CD1c-positive myeloid dendritic cell (primary cell): ENCODE results near the gene IL4R.
"Not testable (repeated sequence)": the region's sequence is repeated elsewhere in the genome, so short reads cannot be mapped to it uniquely, and the experiment has no call there.

Source experiments
- DNase-seq: peaks from one replicate; pipeline ENCODE4 v3.0.0-alpha.2; 2016; ENCODE audit errors: extremely low spot score

The IL4R gene

DNA sequence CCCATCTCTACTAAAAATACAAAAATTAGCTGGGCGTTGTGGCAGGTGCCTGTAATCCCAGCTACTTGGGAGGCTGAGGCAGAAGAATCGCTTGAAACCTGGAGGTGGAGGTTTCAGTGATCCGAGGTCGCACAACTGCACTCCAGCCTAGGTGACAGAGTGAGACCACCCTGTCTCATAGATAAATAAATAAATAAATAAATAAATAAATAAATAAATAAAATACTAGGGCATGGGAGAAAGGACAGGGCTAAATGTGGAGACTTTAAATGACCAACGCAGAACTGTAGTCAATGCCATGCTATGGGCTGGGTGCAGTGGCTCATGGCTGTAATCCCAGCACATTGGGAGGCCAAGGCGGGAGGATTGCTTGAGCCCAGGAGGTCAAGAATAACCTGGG is 25.5 kb upstream of the IL4R start:
- DNase-seq: not testable (repeated sequence)

DNA sequence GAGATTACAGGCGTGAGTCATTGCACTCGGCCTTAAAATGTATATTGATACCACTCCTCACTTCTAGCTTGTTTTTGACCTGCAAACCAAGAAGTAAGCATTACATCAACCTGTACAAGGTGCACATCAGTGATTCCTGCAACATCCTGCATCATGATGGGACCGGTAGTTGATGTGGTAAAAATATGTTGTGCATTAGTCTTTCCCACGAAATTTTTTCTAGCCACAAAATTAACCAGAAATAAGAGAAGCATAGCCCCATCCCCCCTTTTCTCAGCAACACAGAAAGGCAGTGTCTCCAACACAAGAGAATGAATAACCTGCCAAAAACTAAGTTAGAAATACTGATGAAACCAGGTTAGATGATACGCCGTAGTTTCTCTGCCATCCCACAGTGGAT is 24.1 kb upstream of the IL4R start:
- DNase-seq: peak; percentile 57

DNA sequence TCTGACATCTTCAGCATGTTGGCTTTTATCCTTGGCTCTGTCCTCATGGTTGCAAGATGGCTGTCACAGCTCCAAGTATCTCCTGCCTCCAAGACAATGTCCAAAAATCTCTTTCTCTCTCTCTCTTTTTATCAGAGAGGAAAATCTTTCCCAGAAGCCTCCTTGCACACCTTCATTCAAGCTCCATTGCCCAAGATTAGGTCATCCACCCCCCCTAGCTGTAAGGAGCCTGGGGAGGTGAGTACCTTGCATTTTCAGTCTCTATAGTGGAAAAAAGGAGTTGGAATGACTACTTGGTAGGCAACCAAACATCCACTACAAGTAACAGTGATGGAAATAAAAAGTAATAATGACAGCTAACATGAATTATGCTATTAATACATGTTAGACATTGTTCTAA is 23.2 kb upstream of the IL4R start:
- no peak for DNase-seq

- DNase-seq: no peak
Measured at GRCh38 chr16:27291106-27291505, 22.7 kb upstream of the IL4R start.

GRCh38 chr16:27291722-27292240 is 22.0 kb upstream of the IL4R start:
- DNase-seq: no peak

GRCh38 chr16:27293343-27293742 is 20.4 kb upstream of the IL4R start:
- no peak for DNase-seq

DNA sequence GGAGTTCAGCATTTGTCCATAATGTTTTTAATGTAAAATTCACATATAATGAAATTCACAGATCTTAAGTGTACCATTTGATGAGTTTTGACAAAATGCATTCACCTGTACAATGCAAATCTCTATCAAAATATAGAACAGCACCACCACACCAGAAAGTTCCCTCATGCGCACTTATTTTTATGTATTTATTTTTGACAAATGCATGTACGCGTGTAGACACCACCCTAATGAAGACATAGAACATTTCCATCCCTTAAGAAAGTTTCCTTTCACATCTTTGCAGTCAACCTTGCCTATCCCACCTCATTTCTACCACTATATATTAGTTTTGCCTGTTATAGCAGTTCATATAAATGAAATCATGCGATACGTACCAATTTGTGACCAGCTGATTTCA is 15.6 kb upstream of the IL4R start:
- no peak for DNase-seq

DNA sequence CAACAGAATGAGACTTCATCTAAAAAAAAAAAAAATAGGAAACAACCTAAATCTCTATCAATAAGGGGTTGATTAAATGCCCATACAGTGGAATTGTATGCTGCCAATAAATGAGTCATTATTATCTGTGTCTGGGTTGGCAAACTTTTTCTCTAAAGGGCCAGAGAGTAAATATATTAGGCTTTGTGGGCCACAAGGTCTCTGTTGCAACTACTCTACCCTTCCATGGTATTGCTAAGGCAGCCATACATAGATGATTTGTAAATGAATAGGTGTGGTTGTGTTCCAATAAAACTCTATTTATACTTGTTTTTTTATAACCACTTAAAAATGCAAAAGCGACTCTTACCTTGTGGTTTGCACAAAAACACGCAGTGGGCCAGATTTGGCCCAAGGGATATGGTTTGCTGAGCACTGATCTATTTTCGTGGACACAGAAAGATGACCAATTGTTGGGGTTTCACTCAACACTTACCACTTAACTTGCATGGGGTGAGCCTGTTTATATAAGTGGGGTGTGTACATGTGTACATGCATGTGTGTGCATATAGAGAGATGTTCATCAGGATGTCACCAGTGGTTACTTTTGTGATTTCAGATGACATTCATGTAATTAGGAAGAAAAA is 12.4 kb upstream of the IL4R start:
- no peak for DNase-seq

- no peak for DNase-seq
Measured at GRCh38 chr16:27302126-27302525, 11.6 kb upstream of the IL4R start.

GRCh38 chr16:27303256-27304100 is 10.3 kb upstream of the IL4R start:
- no peak for DNase-seq

GRCh38 chr16:27304102-27304501 is 9.7 kb upstream of the IL4R start:
- DNase-seq: no peak

- DNase-seq: peak; percentile 61
Measured at GRCh38 chr16:27304881-27305745, 8.7 kb upstream of the IL4R start.

GRCh38 chr16:27305839-27306442 is 7.8 kb upstream of the IL4R start:
- no peak for DNase-seq

DNA sequence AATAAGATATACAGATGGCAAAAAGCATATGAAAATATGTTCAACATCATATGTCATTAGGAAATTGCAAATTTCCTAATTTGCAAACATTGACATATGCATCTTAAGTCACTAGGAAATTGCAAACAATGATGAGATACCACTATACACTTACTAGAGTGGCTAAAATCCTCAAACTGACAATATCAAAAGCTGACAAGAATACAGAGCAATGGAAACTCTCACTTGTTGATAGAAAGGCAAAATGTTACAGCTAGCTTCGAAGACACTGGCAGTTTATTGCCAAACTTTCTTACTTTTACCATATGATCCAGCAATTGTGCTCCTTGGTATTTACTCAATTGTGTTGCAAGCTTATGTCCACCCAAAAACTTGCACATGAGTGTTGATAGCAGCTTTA is 5.0 kb upstream of the IL4R start:
- DNase-seq: no peak

DNA sequence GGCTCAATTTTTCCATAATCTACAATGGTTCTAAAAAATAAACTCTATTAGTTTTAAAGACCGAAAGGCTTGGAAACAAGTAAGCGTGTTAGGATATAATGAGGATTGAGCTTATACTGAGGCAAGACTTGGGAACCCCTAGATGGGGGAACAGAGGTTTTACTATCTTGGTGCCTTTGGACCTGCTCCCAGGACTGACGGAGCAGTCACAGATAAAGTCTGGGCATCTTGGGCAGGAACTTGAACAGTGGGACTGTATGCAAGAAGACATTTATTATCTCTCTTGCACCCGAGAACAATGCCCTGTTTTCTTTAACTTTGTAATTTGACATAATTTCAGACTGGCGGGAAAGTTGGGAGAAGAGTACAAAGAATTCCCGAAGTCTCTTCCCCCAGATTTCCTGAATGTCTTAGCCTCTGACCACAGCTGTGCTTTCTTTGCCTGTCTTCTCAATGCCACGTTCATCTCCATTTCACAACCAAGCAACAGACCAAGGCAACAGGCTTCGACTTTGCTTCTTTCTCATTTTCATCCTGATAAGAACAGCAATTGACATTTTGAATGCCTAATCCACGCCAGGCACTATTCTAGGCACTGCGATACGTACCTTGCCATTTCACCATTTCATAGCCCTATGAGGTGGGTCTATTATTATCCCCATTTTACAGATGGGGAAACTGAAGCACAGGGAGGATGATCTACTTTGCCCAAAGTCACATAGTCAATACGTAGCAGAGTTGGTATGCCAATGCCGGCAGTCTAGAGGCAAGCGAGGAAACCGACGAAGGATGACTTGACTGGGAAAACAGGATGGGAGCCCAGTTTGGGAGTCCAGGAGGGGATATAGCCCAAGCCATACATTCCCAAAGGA is 3.0 kb upstream of the IL4R start:
- DNase-seq: no peak

GRCh38 chr16:27311448-27311830 is 2.3 kb upstream of the IL4R start:
- peak; percentile 41 for DNase-seq

GRCh38 chr16:27311897-27312303 is 1.9 kb upstream of the IL4R start:
- no peak for DNase-seq

GRCh38 chr16:27312580-27313421 is 973 bp upstream of the IL4R start:
- DNase-seq: no peak

DNA sequence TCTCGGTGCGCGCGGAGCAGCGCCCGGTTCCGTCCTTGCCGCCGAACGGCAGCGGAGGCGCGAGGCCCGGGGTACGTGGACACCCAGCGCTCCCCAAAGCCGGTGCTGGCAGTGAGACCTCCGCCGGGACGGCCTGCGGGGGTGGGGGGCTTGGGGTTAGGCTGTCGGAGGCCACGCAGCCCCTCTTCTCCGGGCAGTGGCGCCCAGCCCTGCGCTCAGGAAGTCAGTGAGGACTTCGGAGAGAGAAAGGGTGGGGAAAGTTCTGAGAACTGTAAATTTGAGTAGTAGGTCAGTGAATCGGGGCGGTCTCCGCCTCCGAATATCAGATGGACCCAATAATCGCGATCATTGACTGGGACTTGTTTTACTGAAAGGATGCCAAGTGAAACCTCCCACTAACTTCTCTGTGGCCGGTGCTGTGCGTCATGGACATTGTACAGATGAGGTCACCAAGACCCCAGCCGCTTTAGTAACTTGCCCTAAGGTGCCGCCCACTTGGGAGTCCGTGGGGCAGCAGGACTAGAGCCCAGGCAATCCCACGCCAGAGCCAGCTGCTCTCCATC is 468 bp downstream of the IL4R start:
- peak; percentile 76 for DNase-seq

DNA sequence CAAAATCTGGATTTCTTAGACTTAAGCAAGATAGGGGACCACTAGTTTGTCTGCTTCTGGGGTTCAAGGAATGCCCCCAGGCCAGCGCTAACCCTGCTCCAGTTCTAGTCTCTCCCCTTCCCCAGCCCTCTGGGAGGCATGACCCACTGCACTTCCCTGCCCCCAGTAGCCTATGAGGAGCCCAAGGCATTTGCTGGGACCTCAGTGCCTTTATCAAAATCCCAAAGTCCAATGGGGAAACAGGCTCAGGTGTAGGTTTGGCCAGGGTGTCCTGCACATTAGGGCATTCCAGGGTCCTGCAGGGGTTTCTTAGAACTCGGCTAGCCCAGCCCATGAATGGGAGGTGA is 1.2 kb downstream of the IL4R start:
- no peak for DNase-seq
